ENCODE measurements around the gene LIMK1. TPM values are rescaled to one million over a fixed set of nuclear protein-coding genes. Genes with fewer than 3 reads are reported as not detected.

The LIMK1 gene
- total RNA-seq, 1 experiment from 2014 or later = 47.6 TPM

Other genes starting within 250 kb of the LIMK1 start
- gene METTL27, start 241.3 kb upstream of the LIMK1 start, total RNA-seq (2014; rRNA removed; shearing (Covaris generic)) = 0.48 and 3.3 TPM in 2 replicates
- gene TMEM270, start 222.6 kb upstream of the LIMK1 start, total RNA-seq (2014; rRNA removed; shearing (Covaris generic)) = 0.21 TPM in 1 of 2 replicates, not detected in the other
- gene ELN, start 55.6 kb upstream of the LIMK1 start, total RNA-seq (2014; rRNA removed; shearing (Covaris generic)) = not detected in 2 replicates
- gene EIF4H, start 90.6 kb downstream of the LIMK1 start, total RNA-seq (2014; rRNA removed; shearing (Covaris generic)) = 219 and 223 TPM in 2 replicates
- not detected in 2 replicates for gene LAT2, start 126.2 kb downstream of the LIMK1 start, total RNA-seq (2014; rRNA removed; shearing (Covaris generic))
- 80.6 and 97.3 TPM in 2 replicates for gene RFC2, start 170.6 kb downstream of the LIMK1 start, total RNA-seq (2014; rRNA removed; shearing (Covaris generic))
- gene CLIP2, start 205.6 kb downstream of the LIMK1 start, total RNA-seq (2014; rRNA removed; shearing (Covaris generic)) = 10.6 and 18.0 TPM in 2 replicates